Panc1 (cell line): ENCODE measurements around the gene FANCC. TPM values are rescaled to one million over a fixed set of nuclear protein-coding genes. Genes with fewer than 3 reads are reported as not detected.

Experiments used
- ATAC-seq: fragments of 200-7000 bp; cut with Tn5 transposase; 2 replicates; pipeline ENCODE4 v1.9.1; 2020; ENCODE audit warnings: mild to moderate bottlenecking, moderate library complexity
- BruUV-seq: library from RNA; stranded (reverse); fragments of 400-500 nt; replicated peaks from 2 replicates; lab custom pipeline; 2021; lab: Mats Ljungman, UMichigan
- CTCF ChIA-PET: fragments of 300-600 bp; sonication (Branson Sonifier 250); formaldehyde crosslinking; loops from one replicate; lab custom pipeline; 2022; ENCODE audit warnings: antibody characterized with exemption; lab: Charles Lee
- POLR2A ChIA-PET: fragments of 300-600 bp; sonication (Branson Sonifier 250); formaldehyde crosslinking; loops from one replicate; lab custom pipeline; 2022; ENCODE audit warnings: antibody characterized with exemption; lab: Charles Lee
- DNase-seq: peaks from one replicate; pipeline ENCODE4 v3.0.0-alpha.2; 2010; ENCODE audit warnings: low read depth, low spot score
- H3K27ac ChIP-seq: 2 replicates; pipeline ENCODE4 v1.5.1; 2011; ENCODE audit warnings: mild to moderate bottlenecking, low read length, inconsistent platforms
- H3K27me3 ChIP-seq: fragments of 200-500 bp; sonication (Bioruptor generic); 2 replicates; pipeline ENCODE4 v1.6.0; 2014; ENCODE audit warnings: low read length, inconsistent platforms; ENCODE audit not compliant: control insufficient read depth, insufficient read depth
- H3K36me3 ChIP-seq: fragments of 200-500 bp; sonication (Bioruptor generic); 2 replicates; pipeline ENCODE4 v1.5.1; 2014; ENCODE audit warnings: inconsistent platforms, mild to moderate bottlenecking, low read length, moderate library complexity; ENCODE audit not compliant: control insufficient read depth, insufficient read depth
- H3K4me1 ChIP-seq: 2 replicates; pipeline ENCODE4 v1.5.1; 2011; ENCODE audit warnings: inconsistent platforms, mild to moderate bottlenecking, low read length, moderate library complexity; ENCODE audit not compliant: control insufficient read depth, insufficient read depth
- H3K4me3 ChIP-seq, 2 experiments: 2 replicates each; pipeline ENCODE4 v1.5.1; 2011 to 2012; ENCODE audit warnings: low read depth in 2 of 2, low read length in 2 of 2, mild to moderate bottlenecking in 2 of 2, inconsistent platforms in 1 of 2, moderate library complexity in 1 of 2
- H3K9me3 ChIP-seq: fragments of 200-500 bp; sonication (Bioruptor generic); 2 replicates; pipeline ENCODE4 v1.5.1; 2014; ENCODE audit warnings: low read depth, mild to moderate bottlenecking, inconsistent platforms, low read length, moderate library complexity; ENCODE audit not compliant: control insufficient read depth, insufficient read depth
- CTCF ChIP-seq: fragments of 450-650 bp; IDR thresholded peaks from 2 replicates; pipeline ENCODE4 v1.5.1; 2017; ENCODE audit warnings: mild to moderate bottlenecking
- POLR2AphosphoS5 ChIP-seq: IDR thresholded peaks from 2 replicates; pipeline ENCODE4 v1.6.1; 2012; ENCODE audit warnings: mild to moderate bottlenecking, low read depth, low read length, moderate library complexity
- REST ChIP-seq, 2 experiments: IDR thresholded peaks; 2 replicates each; pipeline ENCODE4 v1.6.1; 2011 to 2012; ENCODE audit warnings: low read depth in 2 of 2, control low read depth in 1 of 2, low read length in 1 of 2, mild to moderate bottlenecking in 1 of 2, moderate library complexity in 1 of 2; ENCODE audit not compliant: insufficient read depth in 1 of 2
- SIN3A ChIP-seq: IDR thresholded peaks from 2 replicates; pipeline ENCODE4 v1.6.1; 2012; ENCODE audit warnings: low read depth, mild to moderate bottlenecking, low read length, moderate library complexity, borderline replicate concordance; ENCODE audit not compliant: insufficient read depth
- TCF7L2 ChIP-seq: IDR thresholded peaks from 2 replicates; pipeline ENCODE4 v1.6.1; 2011; ENCODE audit warnings: mild to moderate bottlenecking, low read depth, low read length, inconsistent platforms
- in situ Hi-C: cut with HindIII; loops from 2 replicates; pipeline ENCODE4 v1.10.0; 2016; ENCODE audit warnings: low sequenced_read_pairs, low pct_unique_long_range_greater_than_20kb
- intact Hi-C: fragments of 100-400 bp; cut with micrococcal nuclease; formaldehyde crosslinking; loops from one replicate; pipeline ENCODE4 v1.10.0; 2022; ENCODE audit not compliant: unreplicated experiment
- total RNA-seq: library from RNA; stranded (reverse); gene quantifications from one replicate; pipeline ENCODE4 v1.2.1, GENCODE V29; 2021; ENCODE audit not compliant: unreplicated experiment

The FANCC gene
- total RNA-seq, 1 experiment from 2014 or later: 17.8 TPM

- Histone ChIP-seq H3K4me1 (peaks cover 42% of the 10 kb centered on the region), H3K36me3 (no peaks in the 10 kb centered on the region; the same call in 1 of the 2 replicates), H3K4me3 (no peak overlapping the region), H3K27me3 (no peaks in the 10 kb centered on the region), H3K27ac (no peak overlapping the region), H3K9me3 (no peaks in the 10 kb centered on the region)
- no TSS peak for BruUV-seq
- ATAC-seq (no peak), DNase-seq (no peak)
- ChIA-PET POLR2A (no interaction called here), CTCF (no interaction called here)
- in situ Hi-C loops: no loop called here
- TF ChIP-seq SIN3A (no peak), POLR2AphosphoS5 (no peak), TCF7L2 (no peak), REST (IDR thresholded peaks at IDR 0.05; ENCODE audit: insufficient read depth in 1 of 2, low read depth in 2 of 2, low read length in 1 of 2) (no peak), CTCF (no peak)
- intact Hi-C loops: no loop called here
Observed at GRCh38 chr9:95058795-95059386, 258.6 kb downstream of the FANCC start.

GRCh38 chr9:95058121-95058785 lies 259.3 kb downstream of the FANCC start:
- ChIA-PET CTCF (no interaction called here), POLR2A (interaction anchor here (0.6 kb wide), 1 partner anchor 1071 kb away, joined by 4 read pairs; no protein-coding TSS in a partner anchor)
- intact Hi-C loops: no loop called here
- DNase-seq: no peak
- no peak for TF ChIP-seq TCF7L2
- no peak for TF ChIP-seq CTCF
- TF ChIP-seq REST (IDR thresholded peaks at IDR 0.05; ENCODE audit: insufficient read depth in 1 of 2, low read depth in 2 of 2, low read length in 1 of 2): no peak
- TF ChIP-seq POLR2AphosphoS5: no peak
- TF ChIP-seq SIN3A: no peak
- no peak for ATAC-seq
- Histone ChIP-seq H3K27me3 (no peaks in the 10 kb centered on the region), H3K36me3 (no peaks in the 10 kb centered on the region; the same call in 1 of the 2 replicates), H3K27ac (no peak overlapping the region), H3K4me3 (no peak overlapping the region), H3K4me1 (peaks cover 46% of the 10 kb centered on the region), H3K9me3 (no peaks in the 10 kb centered on the region)
- BruUV-seq: no TSS peak
- in situ Hi-C loops: no loop called here
